H7 (cell line): ENCODE results near the gene TXNDC11. TPM values are rescaled to one million over a fixed set of nuclear protein-coding genes. Genes with fewer than 3 reads are reported as not detected.

ENCODE experiments used
- DNase-seq: peaks from one replicate; pipeline ENCODE4 v3.0.0; 2012
- H3K27me3 ChIP-seq: 2 replicates; pipeline ENCODE4 v1.6.0; 2011; ENCODE audit warnings: mild to moderate bottlenecking, low read length; ENCODE audit not compliant: control insufficient read depth, insufficient read depth
- H3K36me3 ChIP-seq: replicated peaks from 2 replicates; pipeline ENCODE4 v1.5.1; 2011; ENCODE audit warnings: low read length; ENCODE audit not compliant: control insufficient read depth, insufficient read depth
- H3K4me3 ChIP-seq: 2 replicates; pipeline ENCODE4 v1.5.1; 2011; ENCODE audit warnings: low read depth, mild to moderate bottlenecking, control low read depth, low read length, moderate library complexity; ENCODE audit not compliant: insufficient read depth
- total RNA-seq: library from RNA; depleted of rRNA; stranded (reverse); fragments of >200 nt; shearing (Covaris generic); gene quantifications from 2 replicates; pipeline ENCODE4 v1.2.3, GENCODE V29; 2014

Gene TXNDC11
- total RNA-seq, 1 experiment from 2014 or later = 12.3 TPM

DNA sequence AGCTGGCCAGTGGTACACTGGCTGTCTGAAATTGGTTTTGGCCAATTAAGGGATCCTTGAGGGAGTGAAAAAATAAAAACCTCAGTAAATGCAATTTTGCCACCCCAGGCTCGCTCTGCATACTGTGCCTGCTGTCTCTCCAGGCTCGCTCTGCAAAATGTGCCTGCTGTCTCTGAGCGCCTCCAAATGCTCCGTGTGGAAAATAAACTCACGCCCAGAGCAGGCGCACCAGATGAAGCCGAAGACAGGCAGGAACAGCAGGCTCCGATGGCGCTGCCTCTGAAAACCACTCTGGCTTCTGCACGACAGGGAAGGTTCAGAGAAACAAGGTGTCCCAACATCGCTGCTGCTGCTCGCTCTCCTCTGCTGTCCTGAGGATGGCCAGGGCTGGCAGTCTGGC lies 45.3 kb downstream of the TXNDC11 start:
- Histone ChIP-seq H3K36me3 (peaks cover 11% of the 10 kb centered on the region), H3K4me3 (no peak overlapping the region), H3K27me3 (no peaks in the 10 kb centered on the region)
- DNase-seq = no peak

DNA sequence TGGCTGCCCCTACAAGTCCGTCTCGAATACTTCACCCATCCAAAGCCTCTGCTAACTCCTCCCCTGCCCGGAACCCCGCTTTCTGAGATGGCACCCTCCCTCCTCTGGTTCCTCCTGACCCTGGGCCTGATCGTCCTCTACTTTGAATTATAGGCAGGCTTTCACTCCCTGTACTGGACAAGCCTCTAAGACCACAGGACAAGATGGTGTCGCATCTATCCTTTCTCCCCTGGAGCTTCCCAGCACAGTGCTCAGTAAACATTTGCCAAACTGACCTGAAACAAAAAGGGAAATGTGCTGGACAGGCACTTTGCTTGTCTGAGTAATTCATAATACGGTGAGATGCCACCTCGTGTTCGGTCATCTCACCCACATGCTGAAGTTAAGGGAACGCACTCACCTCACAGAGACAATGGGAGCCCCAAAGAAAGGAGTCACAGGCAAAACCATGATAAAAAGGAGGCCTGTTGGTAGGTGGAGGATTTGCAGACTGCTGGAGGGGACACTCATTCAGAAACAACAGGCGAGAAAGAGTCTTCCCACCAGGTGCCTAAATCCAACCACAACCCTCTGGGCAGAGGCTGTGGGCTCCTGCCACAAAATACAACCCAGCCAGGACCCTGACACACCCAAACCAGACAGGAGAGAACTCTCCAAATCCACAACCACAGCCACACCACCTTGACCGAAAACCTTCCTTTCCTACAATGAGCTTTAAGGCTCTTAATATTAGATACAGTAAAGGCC lies 46.2 kb downstream of the TXNDC11 start:
- H3K4me3 ChIP-seq = no peak overlapping the region
- H3K36me3 ChIP-seq = peaks cover 11% of the 10 kb centered on the region
- H3K27me3 ChIP-seq = no peaks in the 10 kb centered on the region
- no peak for DNase-seq

DNA sequence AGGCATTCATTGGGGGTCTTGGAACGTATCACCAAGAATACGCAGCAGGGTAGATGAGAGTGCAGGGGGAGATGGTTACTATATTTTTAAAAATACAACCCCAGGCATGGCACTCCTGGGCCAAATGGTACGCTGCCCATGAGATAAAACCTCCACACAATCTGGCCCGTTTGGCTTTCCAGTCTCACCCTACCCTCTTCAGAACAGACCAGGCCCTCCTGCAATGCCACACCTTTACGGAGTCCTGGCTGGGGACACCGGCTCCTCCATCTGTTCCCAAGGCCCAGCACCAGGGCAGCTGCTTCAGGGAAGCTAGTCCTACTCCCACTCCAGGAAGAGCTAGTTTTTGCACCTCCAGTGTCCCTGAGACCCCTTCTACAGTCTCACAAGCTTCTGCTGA lies 50.0 kb downstream of the TXNDC11 start:
- H3K4me3 ChIP-seq = no peak overlapping the region
- no peaks in the 10 kb centered on the region for H3K27me3 ChIP-seq
- peaks cover 13% of the 10 kb centered on the region for H3K36me3 ChIP-seq
- no peak for DNase-seq

DNA sequence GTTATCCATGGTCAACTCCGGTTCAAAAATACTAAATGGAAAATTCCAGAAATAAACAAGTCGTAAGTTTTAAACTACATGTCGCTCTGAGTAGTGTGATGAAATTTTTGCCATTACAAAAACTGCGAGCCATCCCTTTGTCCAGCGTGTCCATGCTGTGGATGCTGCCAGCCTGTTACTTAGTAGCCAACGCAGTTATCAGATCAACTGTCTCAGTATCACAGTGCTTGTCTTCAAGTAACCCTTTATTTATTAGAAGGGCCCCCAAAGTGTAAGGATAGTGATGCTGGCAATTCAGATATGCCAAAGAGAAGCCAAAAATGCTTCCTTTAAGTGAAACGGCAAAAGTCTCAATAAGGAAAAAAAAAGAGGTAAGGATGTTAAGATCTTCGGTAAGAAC lies 50.5 kb downstream of the TXNDC11 start:
- Histone ChIP-seq H3K36me3 (peaks cover 13% of the 10 kb centered on the region), H3K4me3 (no peak overlapping the region), H3K27me3 (no peaks in the 10 kb centered on the region)
- DNase-seq = no peak

DNA sequence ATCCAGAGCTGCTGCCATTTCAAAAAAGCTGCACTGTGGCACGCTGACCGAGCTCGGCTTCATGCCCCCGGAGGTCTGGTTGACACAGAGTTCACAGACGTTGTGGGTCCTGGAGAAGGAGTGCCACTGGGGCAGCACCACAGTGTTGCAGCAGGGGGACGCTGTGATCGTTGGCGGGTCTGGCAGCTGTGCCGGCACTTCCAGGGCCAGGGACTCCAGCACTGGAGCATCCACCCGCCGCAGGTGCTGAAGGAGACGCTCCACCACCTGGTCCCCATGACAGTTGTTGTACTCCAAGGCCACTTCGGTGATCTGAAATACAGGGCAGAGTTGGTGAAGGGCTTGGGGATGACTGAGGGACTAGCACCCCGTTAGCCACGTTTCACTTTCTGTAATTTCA lies 50.9 kb downstream of the TXNDC11 start:
- no peak for DNase-seq
- H3K4me3 ChIP-seq = no peak overlapping the region
- no peaks in the 10 kb centered on the region for H3K27me3 ChIP-seq
- H3K36me3 ChIP-seq = peaks cover 15% of the 10 kb centered on the region

DNA sequence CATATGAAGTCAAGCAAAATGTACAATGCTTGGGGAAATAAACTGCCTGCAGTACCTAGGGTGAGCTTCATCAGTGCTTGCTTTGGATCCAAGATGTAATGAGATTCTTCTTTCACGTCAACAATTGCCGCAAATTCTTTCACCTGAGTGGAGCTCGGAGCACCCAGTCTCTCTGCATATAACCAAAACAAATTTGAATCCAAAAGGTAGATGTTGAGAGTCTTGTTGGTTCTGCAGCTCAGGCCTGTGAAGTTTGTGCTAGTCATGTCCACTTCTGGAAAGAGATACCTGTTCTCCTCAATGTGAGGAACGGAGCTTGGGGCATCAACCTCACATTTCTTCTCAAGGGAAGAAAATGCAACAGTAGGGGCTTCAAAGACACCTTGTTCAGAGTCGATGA lies 51.4 kb downstream of the TXNDC11 start:
- peaks cover 13% of the 10 kb centered on the region for H3K36me3 ChIP-seq

DNA sequence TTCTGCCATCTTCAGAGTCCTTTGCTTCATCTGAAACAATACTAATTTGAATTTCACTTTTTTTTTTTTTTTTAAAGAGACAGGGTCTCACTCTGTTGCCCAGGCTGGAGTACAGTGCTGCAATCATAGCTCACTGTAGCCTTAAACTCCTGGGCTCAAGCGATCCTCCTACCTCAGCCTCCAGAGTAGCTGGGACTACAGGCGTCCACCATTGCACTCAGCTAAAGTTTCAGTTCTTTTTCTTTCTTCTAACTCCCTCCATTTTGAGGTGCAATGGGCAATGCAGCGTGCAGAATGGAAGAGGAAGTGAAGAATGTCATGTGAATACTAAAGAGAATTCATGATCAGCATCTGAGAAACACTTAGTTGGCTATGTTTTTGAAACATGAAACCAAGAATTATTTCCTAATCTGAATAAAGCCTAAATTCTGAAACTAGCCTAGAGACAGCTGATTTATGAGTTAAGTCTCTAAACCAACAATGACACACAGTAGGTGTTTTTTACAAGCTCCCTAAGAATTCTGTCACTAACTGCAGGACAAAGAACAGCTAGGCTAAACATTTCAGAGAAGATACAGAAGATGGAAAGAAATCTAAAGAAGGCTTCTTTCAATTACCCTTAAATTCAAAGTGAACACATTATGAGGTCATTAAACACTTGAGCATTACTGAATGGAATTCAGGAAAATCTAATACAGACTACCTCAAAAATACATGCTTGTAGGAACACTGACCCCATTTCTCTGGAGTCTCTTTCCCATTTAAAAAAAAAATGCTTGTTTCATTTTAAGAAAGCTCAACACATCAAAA lies 53.4 kb downstream of the TXNDC11 start:
- no peaks in the 10 kb centered on the region for H3K27me3 ChIP-seq
- H3K4me3 ChIP-seq = no peak overlapping the region
- peaks cover 10% of the 10 kb centered on the region for H3K36me3 ChIP-seq
- no peak for DNase-seq

More for the DNA sequence above, 51.4 kb downstream of the TXNDC11 start:
- no peak overlapping the region for H3K4me3 ChIP-seq
- H3K27me3 ChIP-seq = no peaks in the 10 kb centered on the region
- DNase-seq = no peak

DNA sequence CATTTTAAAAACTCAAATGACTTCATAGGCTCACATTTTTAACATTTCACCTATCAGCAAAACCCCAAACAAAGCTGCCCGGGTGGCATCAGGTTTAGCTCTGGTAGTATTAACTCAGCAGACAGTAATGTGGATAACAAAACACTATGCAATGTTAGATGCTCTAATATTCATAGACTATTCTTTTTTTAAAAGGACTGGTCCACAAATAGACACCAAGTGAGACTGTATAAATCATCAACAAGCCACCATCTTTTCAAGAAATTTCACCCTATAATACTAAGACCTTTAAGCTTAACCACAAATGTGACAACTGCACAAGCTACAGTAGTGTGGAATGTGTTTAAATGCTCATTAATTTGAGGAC lies 54.2 kb downstream of the TXNDC11 start:
- H3K36me3 ChIP-seq = peaks cover 10% of the 10 kb centered on the region

DNA sequence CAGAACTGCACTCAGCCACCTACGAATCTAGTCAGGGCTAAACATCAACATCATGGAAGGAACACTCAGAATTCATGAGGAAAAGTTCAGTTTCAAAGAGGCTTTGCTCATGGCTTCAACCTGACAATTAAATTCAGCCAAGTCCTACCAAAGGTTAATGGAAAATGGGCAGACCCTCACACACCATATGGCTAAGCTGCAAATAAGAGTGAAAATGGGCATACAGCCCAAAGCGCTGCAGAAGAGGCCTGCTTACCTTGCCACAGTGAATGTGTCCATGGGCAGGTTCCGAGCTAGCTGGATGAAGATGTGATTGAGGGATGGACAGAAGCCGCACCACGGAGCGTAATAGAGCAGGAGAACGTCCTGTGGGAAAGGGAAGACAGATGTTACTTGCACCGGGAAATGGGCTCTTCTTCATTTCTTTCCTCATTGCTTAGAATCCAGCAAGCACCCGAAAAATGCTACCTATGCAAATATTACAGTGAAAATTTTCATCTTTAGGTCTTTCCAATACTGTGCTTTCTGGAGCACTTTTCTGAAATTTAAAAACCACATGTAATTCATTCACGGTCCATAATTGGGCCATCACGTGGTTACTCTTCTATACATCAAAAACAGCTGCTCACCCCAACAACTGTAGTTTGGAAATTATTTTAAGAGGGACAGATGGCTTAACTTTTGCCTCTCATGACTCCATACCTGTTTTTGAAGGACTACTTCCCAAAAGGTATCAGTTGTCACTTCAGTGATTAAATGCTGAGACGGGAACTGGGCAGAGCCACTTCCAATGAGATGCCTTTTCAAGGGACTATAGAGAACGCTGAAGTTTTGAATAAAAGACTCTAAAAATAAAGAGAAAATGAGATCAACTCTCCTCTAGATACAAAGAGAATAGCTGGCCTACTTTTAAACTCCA lies 54.8 kb downstream of the TXNDC11 start:
- no peak overlapping the region for H3K4me3 ChIP-seq
- DNase-seq = no peak
- peaks cover 11% of the 10 kb centered on the region for H3K36me3 ChIP-seq
- H3K27me3 ChIP-seq = no peaks in the 10 kb centered on the region

More for the DNA sequence above, 54.2 kb downstream of the TXNDC11 start:
- DNase-seq = no peak
- Histone ChIP-seq H3K4me3 (no peak overlapping the region), H3K27me3 (no peaks in the 10 kb centered on the region)

DNA sequence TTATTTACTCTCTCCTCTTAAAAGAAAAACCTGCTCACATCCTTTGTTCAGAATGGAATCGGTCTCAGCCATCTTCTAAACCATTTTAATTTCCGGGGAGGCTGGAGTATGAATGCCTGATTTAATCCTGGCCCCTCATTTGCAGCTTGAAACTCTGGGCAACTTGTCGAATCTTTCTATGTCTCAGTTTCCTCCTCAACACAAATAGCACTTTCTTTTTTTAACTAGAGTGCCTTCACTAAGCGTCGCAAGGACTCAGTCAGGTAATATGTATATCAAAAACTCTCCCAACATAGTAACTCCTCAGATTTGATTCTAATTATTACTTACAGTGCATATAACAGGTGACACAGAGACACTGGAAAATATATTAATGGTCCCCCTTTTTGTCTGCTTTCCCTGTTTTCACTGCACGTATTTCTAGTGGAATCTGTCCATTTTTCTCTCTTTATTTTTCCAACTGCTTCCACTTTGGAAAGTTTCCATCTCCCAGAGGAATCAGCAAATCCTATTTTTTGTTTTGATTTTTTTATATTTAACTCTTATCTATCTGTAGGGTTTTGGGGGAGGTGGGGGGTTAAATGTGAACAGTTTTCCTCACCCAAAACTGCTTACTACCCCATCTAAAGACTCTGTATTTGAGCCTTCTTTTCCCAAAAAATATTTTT lies 55.8 kb downstream of the TXNDC11 start:
- Histone ChIP-seq H3K27me3 (no peaks in the 10 kb centered on the region), H3K4me3 (no peak overlapping the region), H3K36me3 (peaks cover 11% of the 10 kb centered on the region)
- DNase-seq = no peak

DNA sequence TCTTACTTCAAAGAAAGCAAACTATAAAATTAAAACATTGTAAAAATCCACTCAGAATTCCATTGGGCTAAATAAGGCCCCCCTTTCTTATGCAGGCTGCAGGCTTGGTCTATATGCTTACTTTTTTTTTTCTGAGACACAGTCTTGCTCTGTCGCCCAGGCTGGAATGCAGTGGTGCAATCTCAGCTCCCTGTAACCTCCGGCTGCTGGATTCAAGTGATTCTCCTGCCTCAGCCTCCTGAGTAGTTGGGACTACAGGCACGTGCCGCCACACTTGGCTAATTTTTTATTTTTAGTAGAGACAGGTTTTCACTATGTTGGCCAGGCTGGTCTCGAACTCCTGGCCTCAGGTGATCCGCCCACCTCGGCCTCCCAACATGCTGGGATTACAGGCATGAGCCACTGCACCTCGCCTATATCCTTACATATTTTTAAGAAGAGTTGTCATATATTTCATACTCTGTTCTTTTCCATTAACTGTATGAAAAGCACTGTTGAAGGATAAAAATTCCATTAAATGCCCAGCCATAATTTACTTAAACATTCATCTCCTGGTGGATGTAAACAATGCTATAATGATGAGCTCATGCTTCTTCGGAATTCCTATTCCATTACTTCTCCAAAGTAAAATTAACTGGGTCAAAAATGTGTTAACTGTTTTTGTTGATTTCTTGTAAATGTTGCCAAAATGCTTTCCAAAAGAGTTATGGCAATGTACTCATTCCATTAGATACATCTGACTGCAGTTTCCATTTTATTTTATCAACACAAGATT lies 56.6 kb downstream of the TXNDC11 start:
- Histone ChIP-seq H3K4me3 (no peak overlapping the region), H3K27me3 (no peaks in the 10 kb centered on the region), H3K36me3 (peaks cover 9% of the 10 kb centered on the region)
- DNase-seq = no peak

DNA sequence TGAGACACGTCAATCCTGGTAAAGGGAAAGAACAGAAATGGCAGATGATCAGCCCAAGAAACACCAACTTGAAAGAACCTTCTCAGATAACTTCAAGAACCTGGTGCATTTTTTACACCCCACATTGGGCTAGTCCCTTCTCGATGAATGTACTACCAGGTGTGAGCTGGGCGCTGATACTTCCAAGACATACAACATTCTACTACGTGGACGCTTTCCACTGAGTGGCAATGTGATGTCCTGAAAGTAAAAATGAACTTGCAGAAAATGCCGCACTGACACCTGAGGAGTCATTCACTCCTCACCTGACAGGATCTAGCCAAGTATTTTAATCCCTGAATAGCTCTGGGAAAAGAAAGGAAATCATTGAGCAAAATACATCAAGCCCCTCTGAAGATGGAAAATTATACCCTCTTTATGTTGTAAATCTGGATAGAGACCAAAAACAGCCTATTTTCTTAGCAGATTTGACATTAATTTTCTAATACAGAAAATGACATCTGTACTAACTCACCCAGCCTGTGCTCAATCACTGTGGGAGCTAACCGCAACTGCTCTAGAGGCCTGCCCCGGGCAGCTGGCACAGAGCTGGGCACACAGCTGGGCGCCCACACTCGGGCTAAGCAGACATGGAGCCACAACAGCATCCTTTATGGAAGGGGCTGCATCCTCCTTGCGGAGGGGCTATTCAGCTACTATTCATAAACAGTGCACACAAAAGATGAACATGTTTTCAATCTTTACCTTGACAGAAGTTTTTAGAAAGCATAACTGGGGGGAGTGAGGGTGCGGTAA lies 58.2 kb downstream of the TXNDC11 start:
- Histone ChIP-seq H3K36me3 (peaks cover 9% of the 10 kb centered on the region), H3K4me3 (no peak overlapping the region), H3K27me3 (no peaks in the 10 kb centered on the region)
- no peak for DNase-seq

DNA sequence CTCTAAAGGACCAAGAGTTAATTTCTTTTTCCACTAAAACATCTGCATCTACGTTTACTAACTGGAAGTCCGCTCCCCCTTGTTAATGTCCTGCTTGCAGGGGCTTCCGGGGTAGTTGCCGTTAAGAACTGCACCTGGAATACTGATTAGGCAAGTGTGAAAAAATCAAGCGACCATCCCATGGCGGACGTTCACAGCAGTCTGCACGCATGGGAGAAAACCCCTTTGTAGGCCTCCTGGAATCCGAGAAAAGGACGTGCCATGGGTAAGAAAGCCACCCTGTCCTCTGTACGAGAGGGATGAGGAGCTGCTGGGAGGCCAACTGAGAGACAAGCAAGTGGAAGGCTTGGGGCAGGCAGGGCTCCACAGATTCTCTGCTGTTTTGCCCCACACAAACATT lies 59.5 kb downstream of the TXNDC11 start:
- Histone ChIP-seq H3K36me3 (peaks cover 9% of the 10 kb centered on the region), H3K27me3 (no peaks in the 10 kb centered on the region), H3K4me3 (no peak overlapping the region)
- DNase-seq = no peak
